PC-3 (cell line): ENCODE measurements around the gene UPF2. TPM values are rescaled to one million over a fixed set of nuclear protein-coding genes. Genes with fewer than 3 reads are reported as not detected.

Experiments
- ATAC-seq: fragments of 200-7000 bp; cut with Tn5 transposase; 2 replicates; pipeline ENCODE4 v1.9.1; 2020; ENCODE audit warnings: mild to moderate bottlenecking, moderate library complexity
- BruUV-seq: library from RNA; stranded (reverse); fragments of 400-500 nt; replicated peaks from 2 replicates; lab custom pipeline; 2021; lab: Mats Ljungman, UMichigan
- CTCF ChIA-PET: fragments of 300-600 bp; sonication (Branson Sonifier 250); formaldehyde crosslinking; loops from one replicate; lab custom pipeline; 2022; ENCODE audit warnings: antibody characterized with exemption; lab: Charles Lee
- POLR2A ChIA-PET: fragments of 300-600 bp; sonication (Branson Sonifier 250); formaldehyde crosslinking; loops from one replicate; lab custom pipeline; 2022; ENCODE audit warnings: antibody characterized with exemption; ENCODE audit not compliant: unreplicated experiment; lab: Charles Lee
- DNase-seq: peaks from one replicate; pipeline ENCODE4 v3.0.0-alpha.2; 2015
- H2AFZ ChIP-seq: fragments of 300-600 bp; sonication (generic); 2 replicates; pipeline ENCODE4 v1.6.0; 2016; ENCODE audit warnings: antibody characterized with exemption, low read length
- H3F3A ChIP-seq: fragments of 300-600 bp; sonication (generic); one replicate; pipeline ENCODE4 v1.6.0; 2017; ENCODE audit warnings: antibody characterized with exemption, low read length, control low read depth, mild to moderate bottlenecking; ENCODE audit not compliant: unreplicated experiment
- H3K27ac ChIP-seq: fragments of 300-600 bp; sonication (generic); 2 replicates; pipeline ENCODE4 v1.5.1; 2016; ENCODE audit warnings: mild to moderate bottlenecking, low read length
- H3K27me3 ChIP-seq: fragments of 300-600 bp; sonication (generic); 2 replicates; pipeline ENCODE4 v1.6.1; 2016; ENCODE audit warnings: low read length, mixed read lengths
- H3K36me3 ChIP-seq: fragments of 300-600 bp; sonication (generic); 2 replicates; pipeline ENCODE4 v1.6.1; 2016; ENCODE audit warnings: low read depth, mixed run types, low read length, mixed read lengths
- H3K4me1 ChIP-seq: fragments of 300-600 bp; sonication (generic); 2 replicates; pipeline ENCODE4 v1.5.1; 2016; ENCODE audit warnings: low read length; ENCODE audit not compliant: insufficient read depth
- H3K4me2 ChIP-seq: fragments of 300-600 bp; sonication (generic); 2 replicates; pipeline ENCODE4 v1.6.0; 2016; ENCODE audit warnings: low read length
- H3K4me3 ChIP-seq: fragments of 300-600 bp; sonication (generic); 2 replicates; pipeline ENCODE4 v1.5.1; 2016; ENCODE audit warnings: mild to moderate bottlenecking, low read length, mixed read lengths
- H3K79me2 ChIP-seq: fragments of 300-600 bp; sonication (generic); 2 replicates; pipeline ENCODE4 v1.6.1; 2017; ENCODE audit warnings: low read length, mixed read lengths
- H3K9ac ChIP-seq: fragments of 300-600 bp; sonication (generic); 2 replicates; pipeline ENCODE4 v1.6.0; 2016; ENCODE audit warnings: mild to moderate bottlenecking, low read length
- H3K9me2 ChIP-seq: fragments of 300-600 bp; sonication (generic); replicated peaks from 2 replicates; pipeline ENCODE4 v1.6.1; 2016; ENCODE audit warnings: mixed run types, low read length, mixed read lengths
- H3K9me3 ChIP-seq: fragments of 300-600 bp; sonication (generic); 2 replicates; pipeline ENCODE4 v1.6.1; 2016; ENCODE audit warnings: low read length, mixed read lengths
- H4K20me1 ChIP-seq: fragments of 300-600 bp; sonication (generic); 2 replicates; pipeline ENCODE4 v1.6.1; 2016; ENCODE audit warnings: low read length, mixed read lengths
- CTCF ChIP-seq: fragments of 300-600 bp; sonication (generic); conservative IDR thresholded peaks from 2 replicates; pipeline ENCODE4 v1.5.1; 2017; ENCODE audit warnings: antibody characterized with exemption, low read depth, mild to moderate bottlenecking, low read length
- EZH2 ChIP-seq: fragments of 300-600 bp; sonication (generic); IDR thresholded peaks from one replicate; pipeline ENCODE4 v1.6.1; 2017; ENCODE audit warnings: antibody characterized with exemption, mild to moderate bottlenecking, low read length; ENCODE audit not compliant: unreplicated experiment
- EZH2phosphoT487 ChIP-seq: fragments of 300-600 bp; sonication (generic); IDR thresholded peaks from 2 replicates; pipeline ENCODE4 v1.6.1; 2018; ENCODE audit warnings: mild to moderate bottlenecking, antibody characterized with exemption, low read length, borderline replicate concordance
- intact Hi-C: fragments of 100-400 bp; cut with micrococcal nuclease; formaldehyde crosslinking; loops from 2 replicates; pipeline ENCODE4 v1.9.0; 2023
- total RNA-seq: library from RNA; depleted of rRNA; stranded (reverse); fragments of >200 nt; gene quantifications from 2 replicates; pipeline ENCODE4 v1.2.3, GENCODE V29; 2014

The UPF2 gene
- total RNA-seq, 1 experiment from 2014 or later = 12.0 TPM

GRCh38 chr10:12042409-12042796 lies 206 bp downstream of the UPF2 start:
- Histone ChIP-seq H3K4me3 (peak overlapping the region; percentile 83), H3K27ac (peak overlapping the region; percentile 95), H3F3A (no peaks in the 10 kb centered on the region), H3K4me1 (peaks cover 11% of the 10 kb centered on the region), H3K9ac (peak overlapping the region; percentile 99), H3K79me2 (peaks cover 49% of the 10 kb centered on the region), H3K4me2 (peak overlapping the region; percentile 82), H3K9me2 (no peaks in the 10 kb centered on the region), H3K36me3 (no peaks in the 10 kb centered on the region), H3K27me3 (no peaks in the 10 kb centered on the region), H3K9me3 (no peaks in the 10 kb centered on the region), H4K20me1 (no peaks in the 10 kb centered on the region), H2AFZ (peak overlapping the region; percentile 64)
- ATAC-seq (peak; percentile 18), DNase-seq (no peak)
- intact Hi-C loops = no loop called here
- ChIA-PET CTCF (no interaction called here), POLR2A (no interaction called here)
- BruUV-seq = no TSS peak
- TF ChIP-seq CTCF (no peak), EZH2 (no peak), EZH2phosphoT487 (no peak)

- no peaks in the 10 kb centered on the region for H3K9me2 ChIP-seq
- peaks cover 55% of the 10 kb centered on the region for H3K79me2 ChIP-seq
- no peaks in the 10 kb centered on the region for H3K36me3 ChIP-seq
- intact Hi-C loops = no loop called here
- peak; percentile 11 for DNase-seq
- BruUV-seq = no TSS peak
- H3K4me2 ChIP-seq = peak overlapping the region; percentile 82
- no peaks in the 10 kb centered on the region for H3K27me3 ChIP-seq
- ATAC-seq = peak; percentile 30
- peak overlapping the region; percentile 99 for H3K9ac ChIP-seq
- H3F3A ChIP-seq = no peaks in the 10 kb centered on the region
- no peaks in the 10 kb centered on the region for H4K20me1 ChIP-seq
- H2AFZ ChIP-seq = peak overlapping the region; percentile 64; the same call in 1 of the 2 replicates
- no peaks in the 10 kb centered on the region for H3K9me3 ChIP-seq
- no peak for TF ChIP-seq CTCF
- peaks cover 11% of the 10 kb centered on the region for H3K4me1 ChIP-seq
- ChIA-PET CTCF (no interaction called here), POLR2A (no interaction called here)
- peak overlapping the region; percentile 95 for H3K27ac ChIP-seq
- peak overlapping the region; percentile 83 for H3K4me3 ChIP-seq
These were observed 722 bp downstream of the UPF2 start for GRCh38 chr10:12041766-12042408.

- no peak overlapping the region for H3K4me2 ChIP-seq
- DNase-seq (no peak), ATAC-seq (no peak)
- BruUV-seq = no TSS peak
- no peaks in the 10 kb centered on the region for H3F3A ChIP-seq
- H3K4me1 ChIP-seq = peaks cover 4% of the 10 kb centered on the region; the same call in 1 of the 2 replicates
- no peaks in the 10 kb centered on the region for H3K9me2 ChIP-seq
- intact Hi-C loops = no loop called here
- no peak overlapping the region for H3K4me3 ChIP-seq
- peaks cover 62% of the 10 kb centered on the region for H3K79me2 ChIP-seq
- ChIA-PET CTCF (no interaction called here), POLR2A (no interaction called here)
- H3K36me3 ChIP-seq = no peaks in the 10 kb centered on the region; the same call in 1 of the 2 replicates
- no peaks in the 10 kb centered on the region for H4K20me1 ChIP-seq
- no peaks in the 10 kb centered on the region for H3K9me3 ChIP-seq
- no peak overlapping the region for H2AFZ ChIP-seq
- no peaks in the 10 kb centered on the region for H3K27me3 ChIP-seq
- no peak overlapping the region for H3K9ac ChIP-seq
- H3K27ac ChIP-seq = no peak overlapping the region
- TF ChIP-seq CTCF (no peak), EZH2phosphoT487 (no peak), EZH2 (no peak)
These were observed 6.4 kb downstream of the UPF2 start for GRCh38 chr10:12036073-12036655.
